GM13976 (cell line): Measurements from ENCODE around the gene UBE2D3.

Experiments used
- DNase-seq: peaks from one replicate; pipeline ENCODE4 v3.0.0; 2012; ENCODE audit warnings: low spot score
- in situ Hi-C: fragments of 300-500 bp; cut with MboI; formaldehyde crosslinking; loops from one replicate; pipeline ENCODE4 v1.12.0; 2022; ENCODE audit warnings: low sequenced_read_pairs, mixed read lengths, inconsistent platforms; ENCODE audit not compliant: unreplicated experiment
- TF ChIP-seq, protein P1 (sequence below): IDR thresholded peaks from 2 replicates; pipeline ENCODE4 v1.5.1; 2012; ENCODE audit warnings: borderline replicate concordance, mild to moderate bottlenecking; ENCODE audit not compliant: insufficient read depth; ENCODE audit errors: extremely low read depth, missing control alignments, control extremely low read depth

UBE2D3 gene

GRCh38 chr4:102815981-102816380 is 11.4 kb downstream of the UBE2D3 start:
- TF ChIP-seq, protein P1, sequence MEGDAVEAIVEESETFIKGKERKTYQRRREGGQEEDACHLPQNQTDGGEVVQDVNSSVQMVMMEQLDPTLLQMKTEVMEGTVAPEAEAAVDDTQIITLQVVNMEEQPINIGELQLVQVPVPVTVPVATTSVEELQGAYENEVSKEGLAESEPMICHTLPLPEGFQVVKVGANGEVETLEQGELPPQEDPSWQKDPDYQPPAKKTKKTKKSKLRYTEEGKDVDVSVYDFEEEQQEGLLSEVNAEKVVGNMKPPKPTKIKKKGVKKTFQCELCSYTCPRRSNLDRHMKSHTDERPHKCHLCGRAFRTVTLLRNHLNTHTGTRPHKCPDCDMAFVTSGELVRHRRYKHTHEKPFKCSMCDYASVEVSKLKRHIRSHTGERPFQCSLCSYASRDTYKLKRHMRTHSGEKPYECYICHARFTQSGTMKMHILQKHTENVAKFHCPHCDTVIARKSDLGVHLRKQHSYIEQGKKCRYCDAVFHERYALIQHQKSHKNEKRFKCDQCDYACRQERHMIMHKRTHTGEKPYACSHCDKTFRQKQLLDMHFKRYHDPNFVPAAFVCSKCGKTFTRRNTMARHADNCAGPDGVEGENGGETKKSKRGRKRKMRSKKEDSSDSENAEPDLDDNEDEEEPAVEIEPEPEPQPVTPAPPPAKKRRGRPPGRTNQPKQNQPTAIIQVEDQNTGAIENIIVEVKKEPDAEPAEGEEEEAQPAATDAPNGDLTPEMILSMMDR: no peak
- no peak for DNase-seq
- in situ Hi-C loops: no loop called here

- TF ChIP-seq, protein P1: no peak
- in situ Hi-C loops: no loop called here
These were observed 17.7 kb downstream of the UBE2D3 start for GRCh38 chr4:102809691-102810090.

GRCh38 chr4:102809190-102809589 is 18.2 kb downstream of the UBE2D3 start:
- no peak for DNase-seq
- in situ Hi-C loops: no loop called here
- TF ChIP-seq, protein P1: no peak

More at GRCh38 chr4:102809691-102810090, 17.7 kb downstream of the UBE2D3 start:
- no peak for DNase-seq

GRCh38 chr4:102808009-102808408 is 19.3 kb downstream of the UBE2D3 start:
- no peak for DNase-seq
- in situ Hi-C loops: no loop called here
- TF ChIP-seq, protein P1: no peak

GRCh38 chr4:102807345-102807744 is 20.0 kb downstream of the UBE2D3 start:
- DNase-seq: no peak
- TF ChIP-seq, protein P1: no peak
- in situ Hi-C loops: no loop called here

DNA sequence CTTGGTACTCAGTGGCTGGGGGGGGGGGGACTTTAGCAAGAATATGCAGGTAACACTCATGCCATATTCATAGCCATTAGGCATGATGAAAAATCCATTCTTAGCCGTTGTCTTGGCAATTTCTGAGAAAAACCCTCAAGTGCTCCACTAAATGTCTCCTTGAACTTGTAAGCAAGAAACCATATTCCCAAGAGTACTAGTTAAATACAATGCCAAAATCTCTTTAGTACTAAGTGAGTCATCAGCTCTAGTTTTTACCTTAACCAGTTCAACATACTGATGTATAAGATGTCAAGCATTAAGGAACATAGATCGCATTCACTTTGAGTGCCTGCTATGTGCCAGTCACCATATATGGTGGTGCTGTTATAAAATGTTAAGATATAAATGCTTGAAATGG is 27.5 kb downstream of the UBE2D3 start:
- in situ Hi-C loops: no loop called here
- TF ChIP-seq, protein P1: no peak
- DNase-seq: no peak

DNA sequence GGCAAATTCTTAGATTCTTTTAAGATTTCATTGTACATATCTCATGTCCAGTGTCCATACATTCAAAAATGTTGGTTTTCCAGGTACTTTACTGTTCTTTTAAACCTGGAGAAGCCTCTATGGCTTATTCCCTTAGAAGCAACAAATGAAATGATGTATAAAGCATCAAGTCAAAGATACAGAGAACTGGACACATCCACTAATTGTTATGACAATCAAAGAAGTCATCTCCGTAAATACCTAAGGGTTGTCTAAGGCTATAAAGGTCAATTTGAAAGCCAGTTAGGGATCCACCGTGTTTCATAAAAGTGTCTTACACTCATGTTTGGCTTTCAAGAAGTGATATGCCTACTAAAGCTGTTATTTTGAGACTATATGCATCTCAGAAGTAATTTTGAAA is 32.4 kb downstream of the UBE2D3 start:
- TF ChIP-seq, protein P1: no peak
- DNase-seq: no peak
- in situ Hi-C loops: no loop called here
